Ectodermal cell (in vitro differentiated cells): ENCODE data around the gene LRFN2.

ENCODE experiments used
- H3K27ac ChIP-seq: 2 replicates; pipeline ENCODE4 v1.7.0; 2013; ENCODE audit warnings: mild to moderate bottlenecking, low read depth, low read length; ENCODE audit not compliant: insufficient read depth, poor library complexity, severe bottlenecking
- H3K27me3 ChIP-seq: 2 replicates; pipeline ENCODE4 v1.7.0; 2013; ENCODE audit warnings: mild to moderate bottlenecking, low read length; ENCODE audit not compliant: insufficient read depth, control insufficient read depth, poor library complexity, severe bottlenecking
- H3K36me3 ChIP-seq: one replicate; pipeline ENCODE4 v1.7.0; 2013; ENCODE audit warnings: low read length; ENCODE audit not compliant: control insufficient read depth, insufficient read depth
- H3K4me1 ChIP-seq: one replicate; pipeline ENCODE4 v1.7.0; 2013; ENCODE audit warnings: low read length; ENCODE audit not compliant: control insufficient read depth, insufficient read depth
- H3K4me3 ChIP-seq: 2 replicates; pipeline ENCODE4 v1.7.0; 2013; ENCODE audit warnings: low read depth, low read length, control low read depth; ENCODE audit not compliant: insufficient read depth
- H3K9me3 ChIP-seq: 2 replicates; pipeline ENCODE4 v1.7.0; 2013; ENCODE audit warnings: mild to moderate bottlenecking, low read length, moderate library complexity; ENCODE audit not compliant: control insufficient read depth
- WGBS, 2 experiments: methylation state at CpG; one replicate each; pipeline ENCODE4 v1.1.7; 2013; ENCODE audit warnings: missing lambda C conversion rate in 2 of 2; 5-methylcytosine and 5-hydroxymethylcytosine counted together

The LRFN2 gene

GRCh38 chr6:40551966-40552505 lies 35.1 kb downstream of the LRFN2 start:
- 84% methylated on average over 4 of the region's 4 CpGs for WGBS, 2 experiments
- H3K27ac ChIP-seq = no peak overlapping the region
- H3K36me3 ChIP-seq = no peaks in the 10 kb centered on the region
- H3K27me3 ChIP-seq = no peaks in the 10 kb centered on the region
- H3K4me3 ChIP-seq = no peak overlapping the region
- H3K4me1 ChIP-seq = no peaks in the 10 kb centered on the region
- no peaks in the 10 kb centered on the region for H3K9me3 ChIP-seq

GRCh38 chr6:40550202-40551101 lies 36.7 kb downstream of the LRFN2 start:
- 89% methylated on average over 12 of the region's 12 CpGs for WGBS, 2 experiments
- no peak overlapping the region for H3K4me3 ChIP-seq
- no peaks in the 10 kb centered on the region for H3K9me3 ChIP-seq
- H3K36me3 ChIP-seq = no peaks in the 10 kb centered on the region
- H3K27ac ChIP-seq = no peak overlapping the region
- H3K27me3 ChIP-seq = no peaks in the 10 kb centered on the region
- H3K4me1 ChIP-seq = peaks cover 5% of the 10 kb centered on the region

GRCh38 chr6:40545954-40546353 lies 41.2 kb downstream of the LRFN2 start:
- Histone ChIP-seq H3K36me3 (no peaks in the 10 kb centered on the region), H3K9me3 (no peaks in the 10 kb centered on the region), H3K4me1 (peaks cover 9% of the 10 kb centered on the region), H3K27me3 (no peaks in the 10 kb centered on the region), H3K27ac (no peak overlapping the region), H3K4me3 (no peak overlapping the region)
- WGBS, 2 experiments = 11 to 14% methylated on average over 6 of the region's 6 CpGs

- Histone ChIP-seq H3K36me3 (no peaks in the 10 kb centered on the region), H3K4me3 (no peak overlapping the region), H3K27me3 (no peaks in the 10 kb centered on the region), H3K4me1 (peaks cover 9% of the 10 kb centered on the region), H3K9me3 (no peaks in the 10 kb centered on the region), H3K27ac (no peak overlapping the region)
- 88 to 95% methylated on average over 2 of the region's 2 CpGs for WGBS, 2 experiments
Measured at GRCh38 chr6:40543776-40544175, 43.4 kb downstream of the LRFN2 start.

- H3K27ac ChIP-seq = no peak overlapping the region
- no peaks in the 10 kb centered on the region for H3K27me3 ChIP-seq
- no peak overlapping the region for H3K4me3 ChIP-seq
- H3K36me3 ChIP-seq = no peaks in the 10 kb centered on the region
- no peaks in the 10 kb centered on the region for H3K9me3 ChIP-seq
- peaks cover 9% of the 10 kb centered on the region for H3K4me1 ChIP-seq
- 83 to 84% methylated on average over 5 of the region's 5 CpGs for WGBS, 2 experiments
Measured at GRCh38 chr6:40543146-40543545, 44.0 kb downstream of the LRFN2 start.

- WGBS, 2 experiments = 36 to 46% methylated on average over 5 of the region's 5 CpGs
- Histone ChIP-seq H3K9me3 (no peaks in the 10 kb centered on the region), H3K27ac (no peak overlapping the region), H3K27me3 (no peaks in the 10 kb centered on the region), H3K4me3 (no peak overlapping the region), H3K4me1 (peaks cover 9% of the 10 kb centered on the region), H3K36me3 (no peaks in the 10 kb centered on the region)
Measured at GRCh38 chr6:40542175-40542764, 44.9 kb downstream of the LRFN2 start.

- H3K27me3 ChIP-seq = no peaks in the 10 kb centered on the region
- peaks cover 9% of the 10 kb centered on the region for H3K4me1 ChIP-seq
- WGBS, 2 experiments = 82 to 86% methylated on average over 9 of the region's 9 CpGs
- no peak overlapping the region for H3K4me3 ChIP-seq
- H3K27ac ChIP-seq = no peak overlapping the region
- H3K9me3 ChIP-seq = no peaks in the 10 kb centered on the region
- H3K36me3 ChIP-seq = no peaks in the 10 kb centered on the region
Measured at GRCh38 chr6:40541556-40542174, 45.5 kb downstream of the LRFN2 start.

GRCh38 chr6:40540790-40541189 lies 46.4 kb downstream of the LRFN2 start:
- no peak overlapping the region for H3K4me3 ChIP-seq
- peaks cover 7% of the 10 kb centered on the region for H3K4me1 ChIP-seq
- no peaks in the 10 kb centered on the region for H3K36me3 ChIP-seq
- H3K9me3 ChIP-seq = no peaks in the 10 kb centered on the region
- WGBS, 2 experiments = 84 to 88% methylated on average over 6 of the region's 6 CpGs
- H3K27me3 ChIP-seq = no peaks in the 10 kb centered on the region
- H3K27ac ChIP-seq = no peak overlapping the region

GRCh38 chr6:40539853-40540252 lies 47.3 kb downstream of the LRFN2 start:
- WGBS, 2 experiments = 94 to 97% methylated on average over 7 of the region's 7 CpGs
- no peaks in the 10 kb centered on the region for H3K27me3 ChIP-seq
- no peaks in the 10 kb centered on the region for H3K36me3 ChIP-seq
- no peaks in the 10 kb centered on the region for H3K9me3 ChIP-seq
- H3K27ac ChIP-seq = no peak overlapping the region
- no peaks in the 10 kb centered on the region for H3K4me1 ChIP-seq
- H3K4me3 ChIP-seq = no peak overlapping the region

- 93 to 95% methylated on average over 9 of the region's 9 CpGs for WGBS, 2 experiments
- Histone ChIP-seq H3K9me3 (no peaks in the 10 kb centered on the region), H3K27ac (no peak overlapping the region), H3K36me3 (no peaks in the 10 kb centered on the region), H3K4me1 (no peaks in the 10 kb centered on the region), H3K27me3 (no peaks in the 10 kb centered on the region), H3K4me3 (no peak overlapping the region)
Measured at GRCh38 chr6:40538556-40538955, 48.6 kb downstream of the LRFN2 start.
